HAP-1 (cell line): ENCODE results near the gene GPR68.

Experiments
- DNase-seq, 2 experiments: peaks; one replicate each; pipeline ENCODE4 v3.0.0-alpha.2; 2016 to 2020; ENCODE audit warnings: low spot score in 2 of 2
- H3K27me3 ChIP-seq: fragments of 250-450 bp; sonication (Bioruptor Pico); 2 replicates; pipeline ENCODE4 v1.5.1; 2020; ENCODE audit warnings: low read depth, mild to moderate bottlenecking, moderate library complexity
- H3K36me3 ChIP-seq: fragments of 250-450 bp; sonication (Bioruptor Pico); replicated peaks from 2 replicates; pipeline ENCODE4 v1.5.1; 2020; ENCODE audit warnings: mild to moderate bottlenecking
- H3K4me1 ChIP-seq: fragments of 250-450 bp; sonication (Bioruptor Pico); 2 replicates; pipeline ENCODE4 v1.5.1; 2020; ENCODE audit warnings: mild to moderate bottlenecking
- H3K4me3 ChIP-seq: fragments of 250-450 bp; sonication (Bioruptor Pico); 2 replicates; pipeline ENCODE4 v1.5.1; 2020; ENCODE audit warnings: mild to moderate bottlenecking, moderate library complexity
- H3K9me3 ChIP-seq: fragments of 250-450 bp; sonication (Bioruptor Pico); 2 replicates; pipeline ENCODE4 v1.5.1; 2020; ENCODE audit warnings: mild to moderate bottlenecking, moderate library complexity
- in situ Hi-C: fragments of 300-500 bp; cut with MboI; formaldehyde crosslinking; loops from 3 replicates; pipeline ENCODE4 v1.14.3; 2020; ENCODE audit warnings: low sequenced_read_pairs, inconsistent platforms, mixed read lengths

GPR68 gene, protein sequence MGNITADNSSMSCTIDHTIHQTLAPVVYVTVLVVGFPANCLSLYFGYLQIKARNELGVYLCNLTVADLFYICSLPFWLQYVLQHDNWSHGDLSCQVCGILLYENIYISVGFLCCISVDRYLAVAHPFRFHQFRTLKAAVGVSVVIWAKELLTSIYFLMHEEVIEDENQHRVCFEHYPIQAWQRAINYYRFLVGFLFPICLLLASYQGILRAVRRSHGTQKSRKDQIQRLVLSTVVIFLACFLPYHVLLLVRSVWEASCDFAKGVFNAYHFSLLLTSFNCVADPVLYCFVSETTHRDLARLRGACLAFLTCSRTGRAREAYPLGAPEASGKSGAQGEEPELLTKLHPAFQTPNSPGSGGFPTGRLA

DNA sequence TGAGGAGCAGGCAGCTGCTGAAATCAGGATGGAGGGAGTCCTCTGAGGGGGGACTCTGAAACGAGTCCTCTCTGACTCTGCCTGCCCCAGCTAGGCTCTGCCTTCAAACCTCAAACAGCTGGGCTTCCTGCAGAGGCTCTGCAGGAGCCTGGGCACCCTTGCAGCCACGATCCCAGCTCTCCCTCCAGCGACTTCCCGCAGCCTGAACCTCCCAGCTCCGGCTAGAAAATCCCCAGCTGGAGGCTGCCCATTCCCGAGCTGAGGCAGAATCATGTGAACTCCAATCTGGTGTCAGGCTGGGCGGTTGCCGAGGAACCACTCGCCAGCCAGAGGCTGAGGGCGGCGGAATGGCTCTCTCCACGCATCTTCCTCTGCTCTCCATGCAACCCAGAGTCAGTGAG lies at the start of gene GPR68:
Gene GPR68 (minus strand): TSS at position 204 of the 401 bp plus-strand sequence. CDS start 9,654 bp downstream, outside the sequence.
- DNase-seq, result no peak

GRCh38 chr14:91294153-91294552 lies 49.6 kb upstream of the GPR68 start:
- Histone ChIP-seq H3K9me3 (no peaks in the 10 kb centered on the region), H3K27me3 (no peaks in the 10 kb centered on the region), H3K4me3 (no peak overlapping the region), H3K36me3 (peaks cover 60% of the 10 kb centered on the region), H3K4me1 (no peaks in the 10 kb centered on the region)
- in situ Hi-C loops, result loop anchor here (25.0 kb wide), 1 partner anchor 382 kb away; no protein-coding TSS in a partner anchor
- DNase-seq, result no peak

More for the DNA sequence above, at the start of gene GPR68:
- in situ Hi-C loops, result no loop called here
- H3K36me3 ChIP-seq, result no peaks in the 10 kb centered on the region
- H3K4me1 ChIP-seq, result no peaks in the 10 kb centered on the region
- no peaks in the 10 kb centered on the region for H3K9me3 ChIP-seq
- H3K27me3 ChIP-seq, result no peaks in the 10 kb centered on the region
- H3K4me3 ChIP-seq, result no peak within 1 kb of the TSS

DNA sequence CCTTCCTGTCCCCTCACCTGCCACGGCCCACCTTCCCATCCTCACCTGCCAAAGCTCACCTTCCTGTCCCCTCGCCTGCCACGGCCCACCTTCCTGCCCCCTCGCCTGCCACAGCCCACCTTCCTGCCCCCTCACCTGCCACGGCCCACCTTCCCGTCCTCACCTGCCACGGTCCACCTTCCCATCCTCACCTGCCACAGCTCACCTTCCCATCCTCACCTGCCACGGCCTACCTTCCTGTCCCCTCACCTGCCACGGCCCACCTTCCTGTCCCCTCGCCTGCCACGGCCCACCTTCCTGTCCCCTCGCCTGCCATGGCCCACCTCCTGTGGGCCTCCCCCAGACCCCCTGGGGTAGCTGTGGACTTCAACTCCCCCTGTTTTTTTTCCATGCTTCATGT lies 48.8 kb upstream of the GPR68 start:
- Histone ChIP-seq H3K36me3 (peaks cover 63% of the 10 kb centered on the region), H3K27me3 (no peaks in the 10 kb centered on the region), H3K4me1 (no peaks in the 10 kb centered on the region), H3K9me3 (no peaks in the 10 kb centered on the region), H3K4me3 (no peak overlapping the region)
- no peak for DNase-seq
- in situ Hi-C loops, result loop anchor here (25.0 kb wide), 1 partner anchor 381 kb away; no protein-coding TSS in a partner anchor

GRCh38 chr14:91292491-91292890 lies 48.0 kb upstream of the GPR68 start:
- no peaks in the 10 kb centered on the region for H3K9me3 ChIP-seq
- in situ Hi-C loops, result loop anchor here (25.0 kb wide), 1 partner anchor 380 kb away; no protein-coding TSS in a partner anchor
- no peak overlapping the region for H3K4me3 ChIP-seq
- no peak for DNase-seq
- H3K27me3 ChIP-seq, result no peaks in the 10 kb centered on the region
- peaks cover 67% of the 10 kb centered on the region for H3K36me3 ChIP-seq
- H3K4me1 ChIP-seq, result no peaks in the 10 kb centered on the region

- H3K9me3 ChIP-seq, result no peaks in the 10 kb centered on the region
- H3K36me3 ChIP-seq, result peaks cover 66% of the 10 kb centered on the region
- in situ Hi-C loops, result loop anchor here (25.0 kb wide), 1 partner anchor 380 kb away; no protein-coding TSS in a partner anchor
- DNase-seq, result no peak
- H3K4me3 ChIP-seq, result no peak overlapping the region
- H3K4me1 ChIP-seq, result no peaks in the 10 kb centered on the region
- no peaks in the 10 kb centered on the region for H3K27me3 ChIP-seq
Observed at GRCh38 chr14:91291786-91292405, 47.4 kb upstream of the GPR68 start.

DNA sequence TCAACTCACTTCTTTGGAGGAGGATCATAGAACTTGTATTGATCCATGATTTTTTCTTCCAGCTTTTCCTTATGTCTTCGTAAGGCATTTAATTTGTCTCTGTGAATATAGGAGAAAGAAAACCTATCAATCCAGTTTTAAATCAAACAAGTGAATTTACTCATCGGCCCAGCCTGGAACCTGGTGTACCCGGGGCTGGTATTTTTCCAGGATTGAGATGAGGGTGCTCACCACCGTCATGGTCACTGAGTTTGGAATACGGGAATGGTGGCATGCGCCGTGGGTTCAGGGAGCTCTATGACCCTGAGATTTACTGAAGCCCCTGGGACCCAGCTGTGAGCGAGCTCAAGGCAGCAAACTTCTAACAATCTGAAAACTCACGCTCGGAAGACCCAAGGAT lies 46.5 kb upstream of the GPR68 start:
- H3K4me1 ChIP-seq, result no peaks in the 10 kb centered on the region
- in situ Hi-C loops, result loop anchor here (25.0 kb wide), 1 partner anchor 379 kb away; no protein-coding TSS in a partner anchor
- no peak for DNase-seq
- no peaks in the 10 kb centered on the region for H3K9me3 ChIP-seq
- no peaks in the 10 kb centered on the region for H3K27me3 ChIP-seq
- peaks cover 66% of the 10 kb centered on the region for H3K36me3 ChIP-seq
- H3K4me3 ChIP-seq, result no peak overlapping the region

DNA sequence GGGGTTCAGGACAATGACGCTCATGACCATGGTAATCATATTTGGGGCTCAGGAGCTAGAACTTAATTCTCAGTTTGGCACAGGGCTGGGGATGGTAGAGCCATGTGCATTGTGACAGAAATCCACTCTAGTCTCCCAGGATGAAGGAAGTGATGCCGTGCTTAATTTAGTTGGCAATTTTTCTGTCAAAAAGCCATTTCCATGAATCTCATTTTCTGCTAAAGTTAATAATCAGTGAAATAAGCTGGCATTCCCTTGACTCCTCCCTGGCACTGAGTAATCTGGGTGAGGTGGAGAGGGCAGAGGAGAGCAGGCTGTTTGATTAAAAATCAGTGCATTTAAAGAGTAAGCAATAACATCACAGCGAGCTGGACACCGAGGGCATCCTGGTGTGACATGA lies 45.0 kb upstream of the GPR68 start:
- H3K27me3 ChIP-seq, result no peaks in the 10 kb centered on the region
- no peaks in the 10 kb centered on the region for H3K4me1 ChIP-seq
- in situ Hi-C loops, result loop anchor here (25.0 kb wide), 1 partner anchor 377 kb away; no protein-coding TSS in a partner anchor
- peaks cover 72% of the 10 kb centered on the region for H3K36me3 ChIP-seq
- DNase-seq, result no peak
- H3K4me3 ChIP-seq, result no peak overlapping the region
- H3K9me3 ChIP-seq, result no peaks in the 10 kb centered on the region

- no peak overlapping the region for H3K4me3 ChIP-seq
- H3K36me3 ChIP-seq, result peaks cover 66% of the 10 kb centered on the region
- no peaks in the 10 kb centered on the region for H3K27me3 ChIP-seq
- no peaks in the 10 kb centered on the region for H3K4me1 ChIP-seq
- no peak for DNase-seq
- in situ Hi-C loops, result loop anchor here (25.0 kb wide), 1 partner anchor 377 kb away; no protein-coding TSS in a partner anchor
- H3K9me3 ChIP-seq, result no peaks in the 10 kb centered on the region
Observed at GRCh38 chr14:91288876-91289275, 44.4 kb upstream of the GPR68 start.

DNA sequence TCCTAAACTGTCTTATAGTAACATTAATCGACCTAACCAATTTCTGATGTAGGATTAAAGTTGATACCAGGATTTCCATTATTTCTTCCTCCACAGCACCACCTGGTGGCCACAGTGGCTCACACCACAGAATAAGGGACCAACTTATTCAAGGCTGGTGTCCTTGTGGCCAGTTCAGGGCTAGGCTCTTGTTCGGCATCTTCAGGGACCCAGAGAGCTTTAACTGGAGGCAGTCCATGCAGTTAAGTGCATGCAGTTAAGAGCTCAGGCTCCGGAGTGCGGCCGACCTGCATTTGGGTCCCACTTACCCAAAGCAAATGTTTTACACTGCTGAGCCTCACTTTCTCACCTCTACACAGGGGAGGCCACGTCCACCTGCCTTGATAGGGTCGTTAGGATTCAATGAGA lies 42.0 kb upstream of the GPR68 start:
- DNase-seq, result peak; percentile 48 to 86
- no peaks in the 10 kb centered on the region for H3K9me3 ChIP-seq
- no peaks in the 10 kb centered on the region for H3K27me3 ChIP-seq
- in situ Hi-C loops, result loop anchor here (25.0 kb wide), 1 partner anchor 374 kb away; no protein-coding TSS in a partner anchor
- no peaks in the 10 kb centered on the region for H3K4me1 ChIP-seq
- H3K4me3 ChIP-seq, result no peak overlapping the region
- H3K36me3 ChIP-seq, result peaks cover 71% of the 10 kb centered on the region

DNA sequence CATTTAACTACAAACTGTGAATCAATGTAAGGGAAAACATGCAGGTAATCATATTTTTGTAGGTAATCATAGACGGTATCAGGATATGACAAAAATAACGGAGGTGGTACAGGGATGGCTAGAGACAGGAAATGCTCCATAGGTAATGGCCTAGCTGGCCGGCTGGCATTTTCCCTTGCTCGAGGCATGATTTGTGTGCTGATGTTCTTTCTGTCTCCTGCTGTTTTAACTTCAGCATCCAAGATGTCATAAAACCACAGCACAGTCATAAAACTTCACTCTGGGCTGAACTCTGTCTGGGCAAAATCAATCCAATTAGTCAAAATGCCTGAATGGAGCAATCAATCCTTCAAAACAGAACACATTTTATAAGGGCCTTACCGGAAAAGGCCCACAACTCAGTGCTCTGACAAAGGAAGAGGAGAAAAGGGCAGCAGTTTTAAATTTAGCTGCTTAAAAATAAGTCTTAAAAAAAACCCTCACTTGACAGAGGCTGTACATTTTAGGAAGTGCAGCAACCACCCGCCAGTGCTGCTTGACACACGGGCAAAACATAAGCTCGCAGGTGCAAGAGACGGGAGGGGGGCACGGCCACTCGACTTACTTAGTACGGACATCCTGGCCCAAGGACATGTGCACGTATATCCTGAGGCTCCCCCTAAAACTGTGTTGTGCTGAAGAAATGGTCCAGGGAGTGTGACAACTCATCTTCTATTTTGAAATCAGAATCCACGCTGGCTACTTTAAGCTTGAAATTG lies 40.5 kb upstream of the GPR68 start:
- no peaks in the 10 kb centered on the region for H3K4me1 ChIP-seq
- no peak for DNase-seq
- no peaks in the 10 kb centered on the region for H3K27me3 ChIP-seq
- no peaks in the 10 kb centered on the region for H3K9me3 ChIP-seq
- in situ Hi-C loops, result loop anchor here (25.0 kb wide), 1 partner anchor 373 kb away; no protein-coding TSS in a partner anchor
- no peak overlapping the region for H3K4me3 ChIP-seq
- peaks cover 68% of the 10 kb centered on the region for H3K36me3 ChIP-seq

DNA sequence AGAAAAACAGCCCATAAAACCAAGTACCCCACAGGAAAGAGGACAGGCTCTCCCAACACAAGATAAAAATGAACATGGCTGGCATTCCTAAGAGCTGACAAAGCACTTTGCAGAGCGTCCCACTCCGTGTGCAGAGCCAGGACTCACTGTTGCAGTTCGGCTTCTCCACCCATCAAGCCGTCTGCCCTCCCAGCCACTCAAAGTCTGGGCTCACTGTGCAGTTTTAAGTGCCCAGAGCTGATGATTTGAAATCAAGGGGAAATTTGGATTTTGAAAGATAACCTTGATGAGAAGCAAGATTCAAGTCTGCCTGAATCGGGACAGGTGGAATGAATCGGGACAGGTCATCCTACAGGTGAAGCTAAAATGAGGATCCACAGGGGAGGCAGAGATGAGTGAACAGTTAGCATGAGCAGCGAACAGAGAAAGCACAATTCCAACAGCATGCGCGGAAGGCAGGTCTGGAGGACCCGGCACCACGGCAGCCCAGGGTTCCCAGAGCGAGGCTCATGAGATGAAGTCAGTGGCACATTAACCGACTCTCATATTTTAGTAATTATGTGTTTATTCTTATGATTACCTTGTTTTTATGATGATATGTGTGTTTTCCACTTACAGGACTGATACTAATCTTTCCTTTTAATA lies 39.8 kb upstream of the GPR68 start:
- in situ Hi-C loops, result loop anchor here (25.0 kb wide), 1 partner anchor 372 kb away; no protein-coding TSS in a partner anchor
- Histone ChIP-seq H3K27me3 (no peaks in the 10 kb centered on the region), H3K4me1 (no peaks in the 10 kb centered on the region), H3K4me3 (no peak overlapping the region), H3K9me3 (no peaks in the 10 kb centered on the region), H3K36me3 (peaks cover 67% of the 10 kb centered on the region)
- DNase-seq, result no peak

- no peaks in the 10 kb centered on the region for H3K9me3 ChIP-seq
- H3K27me3 ChIP-seq, result no peaks in the 10 kb centered on the region
- DNase-seq, result no peak
- H3K36me3 ChIP-seq, result peaks cover 61% of the 10 kb centered on the region
- in situ Hi-C loops, result loop anchor here (25.0 kb wide), 1 partner anchor 371 kb away; no protein-coding TSS in a partner anchor
- H3K4me3 ChIP-seq, result no peak overlapping the region
- no peaks in the 10 kb centered on the region for H3K4me1 ChIP-seq
Observed at GRCh38 chr14:91283666-91284065, 39.2 kb upstream of the GPR68 start.
